K562 (cell line): ENCODE data around the gene PLP2. TPM values are rescaled to one million over a fixed set of nuclear protein-coding genes. Genes with fewer than 3 reads are reported as not detected.

Experiments
- EHMT2 ChIP-seq: fragments of 450-650 bp; IDR thresholded peaks from 2 replicates; pipeline ENCODE4 v1.6.1; 2018; ENCODE audit warnings: antibody characterized with exemption
- ELF2 ChIP-seq: fragments of 250-450 bp; sonication (Bioruptor Pico); IDR thresholded peaks from 2 replicates; pipeline ENCODE4 v1.5.0; 2021; ENCODE audit warnings: mild to moderate bottlenecking
- ETV1 ChIP-seq: fragments of 450-650 bp; conservative IDR thresholded peaks from 2 replicates; pipeline ENCODE4 v1.6.1; 2016; ENCODE audit warnings: missing genetic modification characterization, control low read depth, low read depth, missing compliant biosample characterization
- HLTF ChIP-seq: fragments of 450-650 bp; IDR thresholded peaks from 2 replicates; pipeline ENCODE4 v1.6.1; 2016
- NR2C1 ChIP-seq, 2 experiments: fragments of 450-650 bp; IDR thresholded peaks; 2 replicates each; pipeline ENCODE4 v1.6.1; 2017; ENCODE audit warnings: mild to moderate bottlenecking in 2 of 2, antibody characterized with exemption in 1 of 2, inconsistent platforms in 1 of 2, missing compliant biosample characterization in 1 of 2, missing genetic modification characterization in 1 of 2
- POLR2G ChIP-seq: fragments of 200-400 bp; formaldehyde crosslinking; IDR thresholded peaks from 2 replicates; pipeline ENCODE4 v1.6.1; 2017; ENCODE audit warnings: low read depth, mild to moderate bottlenecking, antibody characterized with exemption, low read length, moderate library complexity
- SP2 ChIP-seq: IDR thresholded peaks from 2 replicates; pipeline ENCODE4 v1.6.1; 2011; ENCODE audit warnings: mild to moderate bottlenecking, low read depth, low read length, moderate library complexity; ENCODE audit not compliant: poor library complexity, severe bottlenecking; ENCODE audit errors: extremely low read depth
- ZNF121 ChIP-seq: sonication (generic); formaldehyde crosslinking; conservative IDR thresholded peaks from 2 replicates; pipeline ENCODE4 v1.8.0; 2022; ENCODE audit warnings: missing genetic modification reagents
- ZNF707 ChIP-seq: fragments of 250-450 bp; sonication (Bioruptor Pico); conservative IDR thresholded peaks from 2 replicates; pipeline ENCODE4 v1.8.0; 2022; ENCODE audit warnings: inconsistent platforms, mild to moderate bottlenecking, moderate library complexity
- polyA plus RNA-seq, 8 experiments: library from polyadenylated mRNA; depleted of rRNA in 4 of 8; stranded (reverse) in 5 of 8; unstranded in 3 of 8; fragments of >200 nt; fragmentation: Nextera tagmentation in 2 of 8; fragmentation: Illumina TruSeq in 1 of 8; extraction: Ambion mirVana in 2 of 8; extraction: Trizol in 1 of 8; gene quantifications; 2 replicates each; pipeline versions ENCODE4 v1.2.1 to v1.2.3, GENCODE V29; 2011 to 2014; ENCODE audit warnings: inconsistent platforms in 1 of 8, missing spikeins in 1 of 8
- total RNA-seq, 7 experiments: library from RNA; depleted of rRNA in 6 of 7; stranded (reverse); fragments of >200 nt in 6 of 7; fragmentation: Illumina TruSeq in 2 of 7; extraction: Trizol in 2 of 7; gene quantifications; 2 replicates each; pipeline versions ENCODE4 v1.2.1 to v1.2.3, GENCODE V29; 2011 to 2021; ENCODE audit warnings: low replicate concordance in 1 of 7
- TF ChIP-seq, protein P1 (sequence below): sonication (generic); formaldehyde crosslinking; IDR thresholded peaks from 2 replicates; pipeline ENCODE4 v1.8.0; 2022; ENCODE audit warnings: mild to moderate bottlenecking, missing genetic modification reagents
- TF ChIP-seq, protein P2 (sequence below), 2 experiments: fragments of 450-650 bp in 1 of 2; sonication (generic) in 1 of 2; formaldehyde crosslinking; conservative IDR thresholded peaks; 2 replicates each; pipeline versions ENCODE4 v1.4.0 to v1.8.1; 2020 to 2022; ENCODE audit warnings: mild to moderate bottlenecking in 1 of 2, missing genetic modification reagents in 1 of 2
- TF ChIP-seq, protein P3 (sequence below): fragments of 200-800 bp; sonication (Bioruptor generic); IDR thresholded peaks from 2 replicates; pipeline ENCODE4 v1.6.1; 2017; ENCODE audit warnings: missing genetic modification characterization, missing compliant biosample characterization
- TF ChIP-seq, protein P4 (sequence below): sonication (generic); formaldehyde crosslinking; IDR thresholded peaks from 2 replicates; pipeline ENCODE4 v1.9.0; 2022; ENCODE audit warnings: mild to moderate bottlenecking, missing genetic modification reagents
- TF ChIP-seq, protein P5 (sequence below): fragments of 250-450 bp; sonication (Bioruptor Pico); IDR thresholded peaks from 2 replicates; pipeline ENCODE4 v1.5.0; 2022; ENCODE audit warnings: mild to moderate bottlenecking

The PLP2 gene
- total and polyA plus RNA-seq, 9 of the 15 experiments (the other 6 are each of a cell fraction or from before 2014, with no cell fraction given) = 34.7 to 236 (median 112) TPM

DNA sequence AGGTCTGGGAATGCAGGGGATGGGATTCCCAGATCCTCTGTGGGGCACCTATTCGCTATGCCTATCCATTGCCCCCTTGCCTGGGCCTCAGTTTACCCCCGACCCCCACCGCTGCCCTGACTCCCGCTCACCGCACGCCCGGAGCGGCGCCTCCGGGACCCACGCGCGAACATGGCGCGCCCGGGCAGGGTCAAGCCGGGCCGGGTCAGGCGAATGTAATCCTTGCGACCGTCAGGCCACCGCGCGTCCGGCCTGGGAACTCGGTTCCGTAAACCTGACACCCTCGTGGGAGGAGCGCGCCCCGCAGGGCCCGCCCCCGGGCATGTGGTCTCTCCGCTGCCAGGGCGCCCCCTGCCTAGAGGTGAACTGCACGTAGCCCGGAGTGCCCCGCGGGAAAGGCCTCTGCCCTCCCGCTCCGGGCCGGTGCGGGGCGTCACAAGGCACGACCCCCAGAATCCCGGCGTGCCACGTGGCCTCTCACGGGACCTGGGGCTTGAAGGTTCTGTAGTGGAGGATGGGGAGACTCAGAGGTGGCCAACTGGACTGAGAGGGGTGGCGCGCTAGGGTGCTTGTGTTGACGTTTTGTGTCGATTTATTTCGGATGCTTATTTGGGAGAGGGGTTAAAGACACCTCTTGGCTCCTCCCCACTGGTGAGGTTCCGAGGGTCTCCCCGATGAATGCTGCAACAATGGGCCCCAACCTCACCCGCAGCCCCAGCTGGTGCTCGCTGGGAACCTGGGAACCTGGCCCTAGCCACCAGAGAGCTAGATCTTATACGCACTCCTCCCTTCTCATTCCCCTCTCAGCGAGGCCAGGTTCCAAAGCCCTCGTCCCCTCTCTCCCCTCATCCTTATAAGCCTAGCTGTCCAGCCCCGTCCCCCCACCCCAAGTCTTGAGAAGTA lies 14.7 kb downstream of the PLP2 start, which contains the start of gene PRICKLE3 (continued):
- TF ChIP-seq, protein P1, sequence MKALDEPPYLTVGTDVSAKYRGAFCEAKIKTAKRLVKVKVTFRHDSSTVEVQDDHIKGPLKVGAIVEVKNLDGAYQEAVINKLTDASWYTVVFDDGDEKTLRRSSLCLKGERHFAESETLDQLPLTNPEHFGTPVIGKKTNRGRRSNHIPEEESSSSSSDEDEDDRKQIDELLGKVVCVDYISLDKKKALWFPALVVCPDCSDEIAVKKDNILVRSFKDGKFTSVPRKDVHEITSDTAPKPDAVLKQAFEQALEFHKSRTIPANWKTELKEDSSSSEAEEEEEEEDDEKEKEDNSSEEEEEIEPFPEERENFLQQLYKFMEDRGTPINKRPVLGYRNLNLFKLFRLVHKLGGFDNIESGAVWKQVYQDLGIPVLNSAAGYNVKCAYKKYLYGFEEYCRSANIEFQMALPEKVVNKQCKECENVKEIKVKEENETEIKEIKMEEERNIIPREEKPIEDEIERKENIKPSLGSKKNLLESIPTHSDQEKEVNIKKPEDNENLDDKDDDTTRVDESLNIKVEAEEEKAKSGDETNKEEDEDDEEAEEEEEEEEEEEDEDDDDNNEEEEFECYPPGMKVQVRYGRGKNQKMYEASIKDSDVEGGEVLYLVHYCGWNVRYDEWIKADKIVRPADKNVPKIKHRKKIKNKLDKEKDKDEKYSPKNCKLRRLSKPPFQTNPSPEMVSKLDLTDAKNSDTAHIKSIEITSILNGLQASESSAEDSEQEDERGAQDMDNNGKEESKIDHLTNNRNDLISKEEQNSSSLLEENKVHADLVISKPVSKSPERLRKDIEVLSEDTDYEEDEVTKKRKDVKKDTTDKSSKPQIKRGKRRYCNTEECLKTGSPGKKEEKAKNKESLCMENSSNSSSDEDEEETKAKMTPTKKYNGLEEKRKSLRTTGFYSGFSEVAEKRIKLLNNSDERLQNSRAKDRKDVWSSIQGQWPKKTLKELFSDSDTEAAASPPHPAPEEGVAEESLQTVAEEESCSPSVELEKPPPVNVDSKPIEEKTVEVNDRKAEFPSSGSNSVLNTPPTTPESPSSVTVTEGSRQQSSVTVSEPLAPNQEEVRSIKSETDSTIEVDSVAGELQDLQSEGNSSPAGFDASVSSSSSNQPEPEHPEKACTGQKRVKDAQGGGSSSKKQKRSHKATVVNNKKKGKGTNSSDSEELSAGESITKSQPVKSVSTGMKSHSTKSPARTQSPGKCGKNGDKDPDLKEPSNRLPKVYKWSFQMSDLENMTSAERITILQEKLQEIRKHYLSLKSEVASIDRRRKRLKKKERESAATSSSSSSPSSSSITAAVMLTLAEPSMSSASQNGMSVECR (CRISPR knock-in tag) = peak; percentile 61; the same call in 1 of the 2 replicates
- TF ChIP-seq ZNF707 (CRISPR knock-in tag) (no peak), SP2 (no peak), ETV1 (tag) (0 out of 2 replicates have a peak, but pooled peaks have one; percentile 37), POLR2G (peak; percentile 94), NR2C1 (IDR thresholded peaks at IDR 0.05) (no peak), NR2C1 (tag; IDR thresholded peaks at IDR 0.05) (0 out of 2 replicates have a peak, but pooled peaks have one; percentile 48), HLTF (no peak), EHMT2 (no peak), ZNF121 (CRISPR knock-in tag) (no peak), ELF2 (CRISPR knock-in tag) (peak; percentile 80)
- TF ChIP-seq, protein P2, sequence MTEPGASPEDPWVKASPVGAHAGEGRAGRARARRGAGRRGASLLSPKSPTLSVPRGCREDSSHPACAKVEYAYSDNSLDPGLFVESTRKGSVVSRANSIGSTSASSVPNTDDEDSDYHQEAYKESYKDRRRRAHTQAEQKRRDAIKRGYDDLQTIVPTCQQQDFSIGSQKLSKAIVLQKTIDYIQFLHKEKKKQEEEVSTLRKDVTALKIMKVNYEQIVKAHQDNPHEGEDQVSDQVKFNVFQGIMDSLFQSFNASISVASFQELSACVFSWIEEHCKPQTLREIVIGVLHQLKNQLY (CRISPR knock-in tag; conservative IDR thresholded peaks at IDR 0.05) = 0 out of 4 replicates have a peak, but pooled peaks of 1 of the 2 experiments have one; percentile 17
- TF ChIP-seq, protein P3, sequence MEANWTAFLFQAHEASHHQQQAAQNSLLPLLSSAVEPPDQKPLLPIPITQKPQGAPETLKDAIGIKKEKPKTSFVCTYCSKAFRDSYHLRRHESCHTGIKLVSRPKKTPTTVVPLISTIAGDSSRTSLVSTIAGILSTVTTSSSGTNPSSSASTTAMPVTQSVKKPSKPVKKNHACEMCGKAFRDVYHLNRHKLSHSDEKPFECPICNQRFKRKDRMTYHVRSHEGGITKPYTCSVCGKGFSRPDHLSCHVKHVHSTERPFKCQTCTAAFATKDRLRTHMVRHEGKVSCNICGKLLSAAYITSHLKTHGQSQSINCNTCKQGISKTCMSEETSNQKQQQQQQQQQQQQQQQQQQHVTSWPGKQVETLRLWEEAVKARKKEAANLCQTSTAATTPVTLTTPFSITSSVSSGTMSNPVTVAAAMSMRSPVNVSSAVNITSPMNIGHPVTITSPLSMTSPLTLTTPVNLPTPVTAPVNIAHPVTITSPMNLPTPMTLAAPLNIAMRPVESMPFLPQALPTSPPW (CRISPR knock-in tag) = peak; percentile 58
- TF ChIP-seq, protein P4, sequence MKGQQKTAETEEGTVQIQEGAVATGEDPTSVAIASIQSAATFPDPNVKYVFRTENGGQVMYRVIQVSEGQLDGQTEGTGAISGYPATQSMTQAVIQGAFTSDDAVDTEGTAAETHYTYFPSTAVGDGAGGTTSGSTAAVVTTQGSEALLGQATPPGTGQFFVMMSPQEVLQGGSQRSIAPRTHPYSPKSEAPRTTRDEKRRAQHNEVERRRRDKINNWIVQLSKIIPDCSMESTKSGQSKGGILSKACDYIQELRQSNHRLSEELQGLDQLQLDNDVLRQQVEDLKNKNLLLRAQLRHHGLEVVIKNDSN (CRISPR knock-in tag) = peak; percentile 80
- TF ChIP-seq, protein P5, sequence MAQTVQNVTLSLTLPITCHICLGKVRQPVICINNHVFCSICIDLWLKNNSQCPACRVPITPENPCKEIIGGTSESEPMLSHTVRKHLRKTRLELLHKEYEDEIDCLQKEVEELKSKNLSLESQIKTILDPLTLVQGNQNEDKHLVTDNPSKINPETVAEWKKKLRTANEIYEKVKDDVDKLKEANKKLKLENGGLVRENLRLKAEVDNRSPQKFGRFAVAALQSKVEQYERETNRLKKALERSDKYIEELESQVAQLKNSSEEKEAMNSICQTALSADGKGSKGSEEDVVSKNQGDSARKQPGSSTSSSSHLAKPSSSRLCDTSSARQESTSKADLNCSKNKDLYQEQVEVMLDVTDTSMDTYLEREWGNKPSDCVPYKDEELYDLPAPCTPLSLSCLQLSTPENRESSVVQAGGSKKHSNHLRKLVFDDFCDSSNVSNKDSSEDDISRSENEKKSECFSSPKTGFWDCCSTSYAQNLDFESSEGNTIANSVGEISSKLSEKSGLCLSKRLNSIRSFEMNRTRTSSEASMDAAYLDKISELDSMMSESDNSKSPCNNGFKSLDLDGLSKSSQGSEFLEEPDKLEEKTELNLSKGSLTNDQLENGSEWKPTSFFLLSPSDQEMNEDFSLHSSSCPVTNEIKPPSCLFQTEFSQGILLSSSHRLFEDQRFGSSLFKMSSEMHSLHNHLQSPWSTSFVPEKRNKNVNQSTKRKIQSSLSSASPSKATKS (CRISPR knock-in tag) = no peak
